Activated T-cell treated with anti-CD3 and anti-CD28 coated beads, Interleukin-2, amount 50 U/mL, for 4 hours (primary cell): ENCODE measurements around the gene CSMD2. TPM values are rescaled to one million over a fixed set of nuclear protein-coding genes. Genes with fewer than 3 reads are reported as not detected.

Experiments
- ATAC-seq, 2 donors: fragments of 200-7000 bp; cut with Tn5 transposase; one replicate each; pipeline ENCODE4 v1.10.0; 2021
- DNase-seq: peaks from one replicate; pipeline ENCODE4 v3.0.0-alpha.2; 2020
- H3K27me3 Mint-ChIP-seq: one replicate; pipeline ENCODE4 v1.8.0; 2021; ENCODE audit warnings: low read depth, mixed read lengths
- H3K36me3 Mint-ChIP-seq: one replicate; pipeline ENCODE4 v1.8.0; 2022; ENCODE audit warnings: mixed read lengths; ENCODE audit not compliant: insufficient read depth
- H3K4me1 Mint-ChIP-seq: one replicate; pipeline ENCODE4 v1.8.0; 2021; ENCODE audit warnings: low read depth, mixed read lengths
- H3K4me3 Mint-ChIP-seq: one replicate; pipeline ENCODE4 v1.8.0; 2021; ENCODE audit warnings: mild to moderate bottlenecking, moderate library complexity, mixed read lengths
- H3K9me3 Mint-ChIP-seq: one replicate; pipeline ENCODE4 v1.8.0; 2021; ENCODE audit warnings: mixed read lengths
- total RNA-seq, 3 donors: library from RNA; stranded (reverse); gene quantifications; one replicate each; pipeline ENCODE4 v1.2.1, GENCODE V29; 2021

The CSMD2 gene
- total RNA-seq, 3 donors from 2014 or later, result not detected

GRCh38 chr1:33541966-33542365 lies 623.1 kb downstream of the CSMD2 start:
- H3K9me3 Mint-ChIP-seq, result no peaks in the 10 kb centered on the region
- ATAC-seq (no peak), DNase-seq (no peak)
- H3K4me3 Mint-ChIP-seq, result no peak overlapping the region
- H3K4me1 Mint-ChIP-seq, result no peaks in the 10 kb centered on the region
- H3K36me3 Mint-ChIP-seq, result no peaks in the 10 kb centered on the region
- H3K27me3 Mint-ChIP-seq, result peaks cover 17% of the 10 kb centered on the region

GRCh38 chr1:33537885-33538284 lies 627.1 kb downstream of the CSMD2 start:
- H3K4me1 Mint-ChIP-seq, result no peaks in the 10 kb centered on the region
- no peak overlapping the region for H3K4me3 Mint-ChIP-seq
- no peaks in the 10 kb centered on the region for H3K36me3 Mint-ChIP-seq
- H3K27me3 Mint-ChIP-seq, result peaks cover 30% of the 10 kb centered on the region
- ATAC-seq (no peak), DNase-seq (no peak)
- no peaks in the 10 kb centered on the region for H3K9me3 Mint-ChIP-seq

GRCh38 chr1:33535334-33535733 lies 629.7 kb downstream of the CSMD2 start:
- H3K4me3 Mint-ChIP-seq, result no peak overlapping the region
- no peaks in the 10 kb centered on the region for H3K36me3 Mint-ChIP-seq
- H3K27me3 Mint-ChIP-seq, result peaks cover 33% of the 10 kb centered on the region
- DNase-seq (no peak), ATAC-seq (no peak)
- no peaks in the 10 kb centered on the region for H3K9me3 Mint-ChIP-seq
- H3K4me1 Mint-ChIP-seq, result no peaks in the 10 kb centered on the region

GRCh38 chr1:33532936-33533335 lies 632.1 kb downstream of the CSMD2 start:
- Mint-ChIP-seq H3K27me3 (peaks cover 41% of the 10 kb centered on the region), H3K4me3 (no peak overlapping the region), H3K9me3 (no peaks in the 10 kb centered on the region), H3K4me1 (no peaks in the 10 kb centered on the region), H3K36me3 (no peaks in the 10 kb centered on the region)
- ATAC-seq (no peak), DNase-seq (no peak)

- peaks cover 38% of the 10 kb centered on the region for H3K27me3 Mint-ChIP-seq
- H3K4me3 Mint-ChIP-seq, result no peak overlapping the region
- no peaks in the 10 kb centered on the region for H3K9me3 Mint-ChIP-seq
- ATAC-seq, result no peak
- no peaks in the 10 kb centered on the region for H3K4me1 Mint-ChIP-seq
- H3K36me3 Mint-ChIP-seq, result no peaks in the 10 kb centered on the region
- DNase-seq, result no peak
These were observed 632.8 kb downstream of the CSMD2 start for GRCh38 chr1:33532250-33532649.

GRCh38 chr1:33529957-33530356 lies 635.1 kb downstream of the CSMD2 start:
- DNase-seq (no peak), ATAC-seq (no peak)
- Mint-ChIP-seq H3K4me3 (no peak overlapping the region), H3K4me1 (no peaks in the 10 kb centered on the region), H3K9me3 (no peaks in the 10 kb centered on the region), H3K36me3 (no peaks in the 10 kb centered on the region), H3K27me3 (peaks cover 31% of the 10 kb centered on the region)

GRCh38 chr1:33527934-33528333 lies 637.1 kb downstream of the CSMD2 start:
- H3K4me3 Mint-ChIP-seq, result no peak overlapping the region
- no peak for DNase-seq
- H3K27me3 Mint-ChIP-seq, result peaks cover 39% of the 10 kb centered on the region
- H3K4me1 Mint-ChIP-seq, result no peaks in the 10 kb centered on the region
- H3K36me3 Mint-ChIP-seq, result no peaks in the 10 kb centered on the region
- no peaks in the 10 kb centered on the region for H3K9me3 Mint-ChIP-seq
- ATAC-seq, result no peak

- H3K9me3 Mint-ChIP-seq, result no peaks in the 10 kb centered on the region
- H3K4me3 Mint-ChIP-seq, result no peak overlapping the region
- H3K4me1 Mint-ChIP-seq, result no peaks in the 10 kb centered on the region
- DNase-seq, result no peak
- ATAC-seq, result no peak
- peaks cover 46% of the 10 kb centered on the region for H3K27me3 Mint-ChIP-seq
- no peaks in the 10 kb centered on the region for H3K36me3 Mint-ChIP-seq
These were observed 640.4 kb downstream of the CSMD2 start for GRCh38 chr1:33524586-33524985.

GRCh38 chr1:33519240-33519884 lies 645.7 kb downstream of the CSMD2 start:
- ATAC-seq, result no peak
- Mint-ChIP-seq H3K36me3 (no peaks in the 10 kb centered on the region), H3K9me3 (no peaks in the 10 kb centered on the region), H3K4me3 (no peak overlapping the region), H3K27me3 (peaks cover 45% of the 10 kb centered on the region), H3K4me1 (no peaks in the 10 kb centered on the region)
- DNase-seq, result no peak

- no peak for DNase-seq
- Mint-ChIP-seq H3K36me3 (no peaks in the 10 kb centered on the region), H3K4me1 (no peaks in the 10 kb centered on the region), H3K4me3 (no peak overlapping the region), H3K9me3 (no peaks in the 10 kb centered on the region), H3K27me3 (peaks cover 34% of the 10 kb centered on the region)
- no peak for ATAC-seq
These were observed 647.3 kb downstream of the CSMD2 start for GRCh38 chr1:33517596-33518250.

GRCh38 chr1:33516891-33517567 lies 648.0 kb downstream of the CSMD2 start:
- H3K9me3 Mint-ChIP-seq, result no peaks in the 10 kb centered on the region
- H3K4me1 Mint-ChIP-seq, result no peaks in the 10 kb centered on the region
- H3K27me3 Mint-ChIP-seq, result peaks cover 28% of the 10 kb centered on the region

GRCh38 chr1:33516428-33516827 lies 648.6 kb downstream of the CSMD2 start:
- ATAC-seq (no peak), DNase-seq (no peak)
- no peaks in the 10 kb centered on the region for H3K9me3 Mint-ChIP-seq
- no peaks in the 10 kb centered on the region for H3K36me3 Mint-ChIP-seq
- no peak overlapping the region for H3K4me3 Mint-ChIP-seq
- peaks cover 25% of the 10 kb centered on the region for H3K27me3 Mint-ChIP-seq
- H3K4me1 Mint-ChIP-seq, result no peaks in the 10 kb centered on the region

More at GRCh38 chr1:33516891-33517567, 648.0 kb downstream of the CSMD2 start:
- no peak for ATAC-seq
- no peak overlapping the region for H3K4me3 Mint-ChIP-seq
- H3K36me3 Mint-ChIP-seq, result no peaks in the 10 kb centered on the region
- DNase-seq, result no peak

- no peak overlapping the region for H3K4me3 Mint-ChIP-seq
- DNase-seq (no peak), ATAC-seq (no peak)
- H3K27me3 Mint-ChIP-seq, result peaks cover 24% of the 10 kb centered on the region
- H3K4me1 Mint-ChIP-seq, result no peaks in the 10 kb centered on the region
- H3K9me3 Mint-ChIP-seq, result no peaks in the 10 kb centered on the region
- H3K36me3 Mint-ChIP-seq, result no peaks in the 10 kb centered on the region
These were observed 649.4 kb downstream of the CSMD2 start for GRCh38 chr1:33515607-33516006.

- H3K27me3 Mint-ChIP-seq, result peaks cover 28% of the 10 kb centered on the region
These were observed 649.9 kb downstream of the CSMD2 start for GRCh38 chr1:33515112-33515511.

More at GRCh38 chr1:33515112-33515511, 649.9 kb downstream of the CSMD2 start:
- Mint-ChIP-seq H3K36me3 (no peaks in the 10 kb centered on the region), H3K9me3 (no peaks in the 10 kb centered on the region), H3K4me3 (no peak overlapping the region), H3K4me1 (no peaks in the 10 kb centered on the region)
- ATAC-seq, result no peak
- DNase-seq, result no peak
